GM21619 (cell line): ENCODE measurements around the gene FAM20C.

Source experiments
- ATAC-seq: cut with Tn5 transposase; IDR thresholded peaks from one replicate; pipeline ENCODE4 v1.9.1; 2021; ENCODE audit not compliant: unreplicated experiment

Gene FAM20C

DNA sequence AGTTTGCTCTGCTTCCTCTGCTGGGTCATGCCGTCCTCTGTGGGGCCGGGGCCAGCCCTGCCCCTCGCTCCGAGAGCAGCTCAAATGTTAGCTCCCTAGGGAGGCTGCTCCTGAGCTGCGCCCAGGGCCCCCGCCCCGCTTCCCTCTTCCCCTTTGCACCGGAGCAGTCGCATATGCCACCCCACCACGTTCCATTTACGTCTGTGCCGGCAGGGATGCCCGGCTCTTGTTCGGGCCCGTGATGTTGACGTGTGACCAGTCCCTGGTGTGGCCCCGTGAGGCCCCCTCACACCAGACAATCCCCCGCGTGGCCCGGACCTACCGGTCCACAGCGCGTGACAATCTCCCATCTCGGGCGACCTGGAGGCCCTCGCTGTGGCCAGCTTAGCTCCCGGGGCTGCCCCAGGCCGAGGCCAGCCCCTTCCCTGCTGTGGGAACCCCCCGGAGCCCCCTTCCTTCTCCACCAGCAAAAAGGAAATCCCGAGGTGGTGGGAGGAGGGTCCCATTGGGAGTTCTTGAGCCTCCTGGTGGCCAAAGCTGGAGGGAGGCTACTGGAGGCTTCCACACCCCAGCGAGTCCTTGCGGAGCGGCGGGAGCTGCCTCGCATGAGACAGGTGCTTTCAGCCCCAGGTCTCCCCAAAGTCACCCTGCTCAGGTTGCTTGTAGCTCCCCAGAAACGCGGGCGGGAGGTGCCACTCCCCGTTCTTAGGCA is 15.2 kb downstream of the FAM20C start:
- ATAC-seq = no peak

DNA sequence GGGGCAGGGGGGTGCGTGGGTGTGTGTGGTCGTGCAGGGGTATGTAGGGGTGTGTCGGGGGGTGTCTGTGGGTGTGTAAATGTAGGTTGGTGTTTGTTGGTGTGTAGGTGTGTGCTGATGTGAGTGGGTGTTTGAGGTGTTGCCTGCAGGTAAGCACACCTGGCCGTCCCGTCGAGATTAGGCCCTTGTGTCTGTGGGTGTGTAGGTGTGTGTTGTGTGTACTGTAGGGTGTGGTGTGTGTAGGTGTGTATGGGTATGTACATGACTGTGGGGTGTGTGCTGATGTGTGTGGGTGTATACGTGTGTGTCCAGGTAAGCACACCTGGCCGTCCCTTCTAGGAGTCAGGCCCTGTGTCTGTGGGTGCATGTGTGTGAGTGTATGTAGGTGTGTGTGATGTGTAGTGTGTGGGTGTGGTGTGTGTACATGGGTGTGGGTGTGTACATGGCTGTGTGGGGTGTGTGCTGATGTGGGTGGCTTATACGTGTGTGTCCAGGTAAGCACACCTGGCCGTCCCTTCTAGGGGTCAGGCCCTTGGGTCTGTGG is 15.8 kb downstream of the FAM20C start:
- no peak for ATAC-seq

DNA sequence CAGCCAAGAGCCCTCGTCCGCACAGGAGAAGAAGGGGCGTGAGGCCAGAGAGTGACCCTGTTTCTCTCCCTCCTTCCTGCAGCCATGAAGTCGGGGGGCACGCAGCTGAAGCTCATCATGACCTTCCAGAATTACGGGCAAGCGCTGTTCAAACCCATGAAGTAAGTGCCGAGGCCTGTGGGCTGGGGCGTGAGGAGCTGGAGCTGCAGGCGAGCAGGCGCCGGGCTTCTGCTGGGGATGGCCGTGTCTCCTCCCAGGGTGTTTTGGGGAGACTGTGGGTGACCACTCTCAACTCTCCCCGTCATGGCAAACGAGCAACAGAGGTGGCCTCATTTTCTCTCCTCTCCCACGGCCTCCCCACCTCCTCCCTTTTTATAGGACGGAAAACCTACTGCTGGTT is 16.4 kb downstream of the FAM20C start:
- ATAC-seq = no peak

DNA sequence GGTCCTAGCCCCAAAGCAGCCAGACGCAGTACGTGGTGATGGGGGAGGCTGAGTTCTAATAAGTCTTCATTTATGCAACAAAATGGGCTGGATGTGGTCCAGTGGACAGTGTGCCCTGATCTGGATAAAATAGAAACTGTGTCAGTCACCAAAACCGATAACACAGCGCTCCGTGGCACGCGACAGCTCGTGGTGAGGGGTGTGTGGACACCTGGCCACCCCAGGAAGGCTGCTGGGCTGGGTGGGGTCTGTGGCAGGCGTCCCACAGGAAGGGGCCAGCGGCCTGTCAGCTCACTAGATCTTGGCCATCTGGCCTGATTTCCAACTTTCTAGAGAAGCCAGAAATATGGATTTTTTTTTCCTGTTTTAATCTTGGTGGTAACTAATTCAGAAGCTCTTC is 17.0 kb downstream of the FAM20C start:
- ATAC-seq = no peak

DNA sequence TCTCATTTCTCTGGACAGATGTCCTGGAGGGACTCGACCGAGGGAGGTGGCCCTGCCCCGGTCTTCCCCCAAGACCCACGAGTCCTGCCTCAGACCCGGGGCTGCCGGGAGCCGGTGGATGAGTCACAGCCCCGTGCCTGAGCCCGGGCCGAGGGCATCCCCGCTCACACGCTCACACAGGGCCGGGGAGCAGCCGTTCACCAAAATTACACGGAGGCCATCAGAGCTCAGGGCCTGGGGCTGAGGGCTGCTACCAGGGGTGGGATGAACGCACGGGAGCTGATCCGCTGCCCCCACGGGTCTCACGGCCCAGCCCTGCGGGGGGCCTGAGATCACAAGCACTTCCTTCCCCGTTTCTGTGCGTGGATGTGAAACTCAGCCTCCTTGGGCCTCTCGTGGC is 17.5 kb downstream of the FAM20C start:
- ATAC-seq = no peak

DNA sequence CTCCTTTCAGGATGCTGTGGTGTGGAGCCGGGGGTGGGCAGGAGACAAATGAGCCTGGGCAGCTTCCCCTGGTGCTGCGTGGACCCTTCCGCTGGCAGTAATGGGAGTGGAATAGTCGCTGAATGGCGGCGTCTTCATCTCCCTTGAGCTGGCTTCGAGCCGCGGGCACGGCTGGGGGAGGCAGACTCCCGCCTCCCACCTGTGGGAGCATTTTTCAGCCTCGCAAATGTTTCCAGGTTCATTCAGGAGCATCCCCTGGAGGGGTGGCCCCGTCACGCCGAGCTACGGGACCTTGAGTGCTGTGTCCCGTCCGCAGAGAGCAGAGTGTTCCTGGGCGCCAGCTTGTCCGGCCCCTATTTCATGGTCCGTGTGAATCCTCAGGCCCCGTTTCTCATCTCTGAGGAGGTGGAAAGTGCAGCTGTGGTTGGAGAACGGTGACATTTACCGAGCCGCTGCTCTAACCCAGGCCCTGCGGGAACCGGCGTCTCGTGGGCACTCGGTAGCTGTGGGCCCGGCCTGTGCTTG is 18.1 kb downstream of the FAM20C start:
- no peak for ATAC-seq

DNA sequence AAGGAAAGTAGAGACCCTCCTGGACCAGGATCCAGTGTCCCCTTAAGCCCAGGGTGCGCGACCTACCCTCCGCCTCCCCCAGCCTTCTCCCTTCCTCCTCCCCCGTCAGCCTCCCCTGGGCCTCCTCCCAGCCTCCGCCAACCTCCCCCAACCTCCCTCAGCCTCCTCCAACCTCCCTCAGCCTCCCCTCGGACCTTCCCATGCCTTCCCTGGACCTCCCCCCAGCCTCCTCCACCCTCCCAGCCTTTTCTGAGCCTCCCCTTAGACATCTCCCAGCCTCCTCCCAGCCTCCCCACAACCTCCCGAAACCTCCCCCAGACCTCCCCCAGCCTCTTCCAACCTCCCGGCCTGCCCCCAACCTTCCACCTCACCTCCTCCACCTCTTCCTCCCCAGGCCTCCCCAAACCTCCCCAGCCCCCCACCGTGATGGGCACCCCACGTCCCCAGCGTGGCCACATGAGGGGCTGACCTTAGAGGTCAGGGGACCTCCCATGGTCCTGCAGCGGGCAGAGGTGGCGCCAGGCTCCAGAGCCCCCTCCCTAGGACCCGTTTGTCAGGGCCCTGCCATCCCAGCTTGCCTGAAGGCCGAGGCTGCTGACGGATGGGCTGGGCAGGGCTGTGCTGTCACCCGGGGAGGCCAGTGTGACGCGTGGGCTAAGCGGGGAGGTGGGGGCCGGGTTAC is 18.8 kb downstream of the FAM20C start:
- ATAC-seq = no peak

DNA sequence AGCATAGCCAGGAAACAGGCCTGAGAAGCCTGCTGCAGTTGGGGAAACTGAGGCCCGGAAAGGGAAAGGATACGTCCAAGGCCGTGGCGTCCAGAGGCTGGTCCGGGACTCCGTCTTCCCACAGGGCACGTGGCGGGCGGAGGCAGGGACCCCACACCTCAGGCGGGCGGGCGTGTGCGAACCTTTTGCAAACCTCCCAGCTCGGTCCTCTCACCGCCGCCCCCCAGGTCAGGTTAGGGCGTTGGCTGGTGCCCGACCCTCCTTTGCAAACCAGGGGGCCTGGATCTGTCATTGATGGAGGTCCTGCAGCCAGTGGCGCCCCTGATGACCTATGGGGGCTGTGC is 19.3 kb downstream of the FAM20C start:
- no peak for ATAC-seq

DNA sequence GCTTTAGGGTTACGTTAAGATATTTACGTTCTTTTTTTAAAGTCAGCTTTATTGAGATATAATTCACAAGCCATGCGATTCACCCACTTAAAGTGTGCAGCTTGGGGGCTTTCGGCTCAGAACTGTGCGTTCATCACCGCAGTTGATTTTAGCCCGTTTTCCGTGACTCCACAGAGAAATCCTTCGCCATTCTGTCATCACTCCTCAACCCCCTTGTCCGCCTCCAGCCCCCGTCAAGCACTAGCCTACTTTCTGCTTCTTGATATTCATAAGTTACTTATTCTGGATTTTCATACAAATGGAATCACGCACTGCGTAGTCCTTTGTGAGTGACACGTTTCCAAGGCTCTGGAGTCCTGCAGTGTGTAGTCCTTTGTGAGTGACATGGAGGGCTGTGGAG is 20.4 kb downstream of the FAM20C start:
- no peak for ATAC-seq

DNA sequence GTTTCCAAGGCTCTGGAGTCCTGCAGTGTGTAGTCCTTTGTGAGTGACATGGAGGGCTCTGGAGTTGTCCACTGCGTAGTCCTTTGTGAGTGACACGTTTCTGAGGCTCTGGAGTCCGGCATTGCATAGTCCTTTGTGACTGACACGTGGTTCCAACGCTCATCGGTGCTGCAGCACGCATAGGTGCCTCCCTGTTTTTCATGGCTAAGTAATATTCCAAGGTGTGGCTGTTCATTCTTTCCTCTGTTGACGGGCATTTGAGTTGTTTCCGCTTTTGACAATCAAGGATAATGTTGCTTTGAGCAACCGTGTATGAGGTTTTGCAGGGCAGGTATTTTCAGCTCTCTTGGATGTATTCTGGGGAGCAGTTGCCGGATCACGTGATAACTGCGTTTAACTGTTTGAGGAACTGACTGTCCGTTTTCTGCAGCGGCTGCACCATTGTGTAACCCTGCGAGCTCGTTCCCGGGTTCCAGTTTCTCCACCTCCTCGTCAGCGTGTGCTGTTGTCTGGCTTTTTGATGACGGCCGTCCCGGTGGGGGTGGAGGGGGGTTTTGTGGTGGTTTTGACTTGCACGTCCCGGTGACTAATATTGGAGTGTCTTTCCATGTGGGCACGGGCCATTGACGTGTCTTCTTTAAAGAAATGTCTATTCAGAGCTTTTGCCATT is 21.1 kb downstream of the FAM20C start:
- ATAC-seq = no peak

DNA sequence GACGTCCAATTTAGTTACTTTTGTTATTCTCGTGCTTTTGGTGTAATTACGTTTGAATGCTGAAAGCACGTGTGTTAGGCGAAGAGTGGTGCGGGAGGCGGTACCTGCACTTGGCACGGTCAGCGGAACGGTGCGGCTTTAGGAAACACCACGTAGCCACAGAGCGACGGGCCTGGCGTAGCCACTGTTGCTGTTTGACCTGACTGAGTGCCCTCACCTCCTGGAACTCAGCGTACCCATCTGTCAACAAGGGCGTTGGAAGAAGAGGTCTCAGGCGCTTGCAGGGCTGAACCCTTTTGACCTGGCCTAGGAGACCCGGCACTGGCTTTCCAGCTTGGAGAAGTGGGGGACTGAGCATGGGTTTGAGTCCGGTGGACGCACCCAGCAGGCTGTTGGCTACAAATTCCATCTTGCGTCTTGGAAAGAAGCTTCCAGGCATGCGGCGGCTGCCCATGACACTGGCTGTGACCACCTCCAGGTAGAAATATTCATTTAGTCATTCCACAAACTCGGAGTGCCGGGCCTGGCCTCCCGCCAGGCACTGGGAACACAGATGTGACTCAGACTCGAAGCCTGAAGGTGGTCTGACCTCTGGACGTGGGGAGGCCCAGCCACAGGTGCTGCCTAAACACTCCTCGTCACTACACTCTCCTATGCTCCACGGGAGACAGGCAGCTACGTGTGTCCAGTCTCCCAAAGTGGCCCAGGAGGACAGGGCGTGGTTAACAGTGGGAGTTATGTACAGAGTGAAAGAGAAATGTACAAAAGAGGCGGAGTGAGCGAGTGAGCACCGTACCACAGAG is 22.2 kb downstream of the FAM20C start:
- ATAC-seq = no peak

DNA sequence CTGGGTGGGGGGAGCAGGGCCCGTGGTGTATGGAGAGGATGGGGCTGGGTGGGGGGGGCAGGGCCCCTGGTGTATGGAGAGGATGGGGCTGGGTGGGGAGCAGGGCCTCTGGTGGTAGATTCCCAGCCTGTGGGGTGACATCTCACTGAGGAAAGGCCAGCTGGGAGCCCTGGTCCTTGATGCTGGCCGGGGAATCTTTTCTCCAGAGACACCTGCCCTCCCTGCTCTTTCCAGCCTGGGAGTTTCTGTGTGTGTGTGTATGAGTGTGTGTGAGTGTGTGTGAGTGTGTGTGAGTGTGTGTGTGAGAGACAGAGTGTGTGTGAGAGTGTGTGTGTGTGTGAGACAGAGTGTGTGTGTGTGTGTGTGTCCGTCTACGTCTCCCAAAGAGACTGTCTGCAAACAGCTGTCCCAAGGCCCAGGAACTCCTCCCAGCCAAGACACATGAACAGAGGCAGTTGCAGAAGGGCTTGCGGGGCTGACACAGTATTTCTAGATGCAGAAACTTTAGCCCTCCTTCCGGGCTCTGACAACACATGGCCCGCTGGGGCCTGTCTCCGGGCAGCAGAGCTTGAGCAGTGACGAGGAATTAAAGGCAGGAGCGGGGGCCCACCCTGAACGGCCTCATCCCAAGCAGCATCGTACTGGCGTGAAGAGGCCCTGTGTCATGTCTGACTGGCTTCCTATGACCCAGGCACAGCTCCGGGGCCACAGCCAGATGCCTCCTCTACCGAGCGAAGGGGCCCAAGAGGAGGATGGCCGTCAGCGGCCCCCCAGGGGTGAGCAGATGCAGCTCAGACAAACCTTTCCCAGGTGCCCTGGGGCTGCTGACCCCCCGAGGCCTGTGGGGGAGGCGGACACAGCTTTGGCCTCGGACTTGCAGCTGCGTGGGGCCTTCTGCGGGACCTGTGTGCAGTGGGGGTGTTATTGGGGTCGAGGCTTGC is 24.3 kb downstream of the FAM20C start:
- no peak for ATAC-seq

DNA sequence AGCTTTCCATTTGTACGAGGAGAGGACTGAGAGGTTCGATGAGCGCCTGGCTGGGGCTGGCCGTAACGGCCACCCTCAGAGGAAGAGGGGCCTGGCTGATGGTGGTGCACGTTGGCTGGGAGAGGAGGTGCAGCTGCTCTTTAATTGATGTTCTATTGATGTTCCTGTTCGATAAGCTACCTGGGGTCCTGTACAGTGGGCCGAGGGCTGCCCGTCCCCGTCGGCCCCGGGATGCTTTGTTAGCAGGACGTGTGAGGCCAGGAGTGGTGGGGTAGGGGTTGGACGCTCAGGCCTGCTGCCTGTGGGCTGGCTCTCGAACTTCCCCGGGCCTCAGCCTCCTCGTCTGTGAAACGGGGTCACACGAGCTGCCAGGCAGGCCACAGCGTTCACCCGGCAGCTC is 25.4 kb downstream of the FAM20C start:
- ATAC-seq = no peak

DNA sequence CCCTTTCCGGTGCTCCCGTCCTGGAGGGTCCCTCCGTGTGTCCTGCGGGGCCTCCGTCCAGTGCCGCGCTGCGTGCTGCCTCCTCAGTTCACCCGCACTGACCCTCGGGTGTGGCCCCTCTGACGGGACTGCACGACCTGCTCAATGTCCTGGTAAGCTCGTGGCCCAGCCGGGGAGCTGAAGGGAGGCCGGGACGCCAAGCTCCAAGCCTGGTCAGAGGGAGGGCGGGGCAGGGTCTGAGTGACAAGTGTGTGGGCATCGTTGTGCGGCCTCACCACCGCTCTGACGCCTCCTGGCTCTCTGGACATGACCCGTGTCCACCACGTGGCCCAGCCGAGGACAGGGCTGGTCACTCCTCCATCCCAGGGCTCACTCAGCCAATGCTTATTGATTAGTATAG is 25.9 kb downstream of the FAM20C start:
- ATAC-seq = no peak

DNA sequence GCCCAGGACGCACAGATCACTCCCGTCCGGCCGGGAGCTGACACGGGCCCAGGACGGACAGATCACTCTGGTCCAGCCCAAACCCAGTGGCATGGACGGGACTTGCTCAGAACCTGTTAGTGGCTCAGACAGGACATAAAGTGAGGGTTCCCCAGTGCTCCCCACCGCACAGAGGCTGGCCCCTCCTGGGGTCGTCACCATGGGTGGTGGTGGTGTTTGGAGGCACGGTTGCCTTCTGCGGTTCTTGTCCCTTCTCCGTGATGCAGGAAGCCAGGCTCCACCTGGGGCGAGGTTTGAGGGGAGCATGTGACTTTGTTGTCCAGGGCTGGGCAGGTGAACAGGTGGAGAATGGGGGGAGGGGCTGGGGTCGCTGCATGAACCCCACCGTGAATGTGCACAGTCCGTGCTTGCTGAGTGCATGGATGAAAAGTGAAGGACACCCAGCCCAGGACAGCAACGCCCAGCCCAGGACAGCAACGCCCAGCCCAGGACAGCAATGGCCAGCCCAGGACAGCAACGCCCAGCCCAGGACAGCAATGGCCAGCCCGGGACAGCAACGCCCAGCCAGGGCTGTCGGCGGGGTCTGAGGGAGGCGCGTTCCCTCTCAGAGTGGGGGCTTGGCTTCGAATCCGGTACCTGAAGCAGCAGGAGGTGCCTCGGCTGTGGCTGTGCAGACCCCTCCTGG is 26.7 kb downstream of the FAM20C start:
- ATAC-seq = no peak

DNA sequence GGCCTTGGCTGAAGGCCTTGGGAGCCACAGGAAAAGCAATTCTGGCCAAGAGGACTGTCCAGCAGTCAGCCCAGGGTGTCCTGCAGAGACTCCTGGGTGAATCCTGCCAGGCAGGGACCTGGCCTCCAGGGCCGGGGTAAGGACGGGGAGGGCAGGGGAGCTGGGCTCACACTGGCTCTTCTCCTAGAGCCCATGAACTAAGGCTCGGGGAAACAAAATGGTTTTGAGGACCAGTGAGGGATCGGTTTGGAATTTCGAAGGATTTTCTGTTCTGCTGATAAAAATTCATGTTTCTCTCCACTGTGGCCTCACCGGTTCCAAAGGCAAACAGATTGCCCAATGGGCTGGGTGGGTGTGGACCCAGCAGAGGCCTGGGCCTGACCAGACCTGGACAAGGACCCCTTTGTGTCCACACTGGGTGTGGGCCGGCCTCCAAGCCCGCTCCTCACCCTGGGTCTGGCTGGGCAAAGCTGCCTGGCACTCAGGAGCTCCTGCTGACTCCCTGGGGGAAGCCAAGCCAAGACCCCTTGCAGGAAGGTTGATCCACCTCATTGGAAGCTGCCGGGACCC is 27.3 kb downstream of the FAM20C start:
- no peak for ATAC-seq

DNA sequence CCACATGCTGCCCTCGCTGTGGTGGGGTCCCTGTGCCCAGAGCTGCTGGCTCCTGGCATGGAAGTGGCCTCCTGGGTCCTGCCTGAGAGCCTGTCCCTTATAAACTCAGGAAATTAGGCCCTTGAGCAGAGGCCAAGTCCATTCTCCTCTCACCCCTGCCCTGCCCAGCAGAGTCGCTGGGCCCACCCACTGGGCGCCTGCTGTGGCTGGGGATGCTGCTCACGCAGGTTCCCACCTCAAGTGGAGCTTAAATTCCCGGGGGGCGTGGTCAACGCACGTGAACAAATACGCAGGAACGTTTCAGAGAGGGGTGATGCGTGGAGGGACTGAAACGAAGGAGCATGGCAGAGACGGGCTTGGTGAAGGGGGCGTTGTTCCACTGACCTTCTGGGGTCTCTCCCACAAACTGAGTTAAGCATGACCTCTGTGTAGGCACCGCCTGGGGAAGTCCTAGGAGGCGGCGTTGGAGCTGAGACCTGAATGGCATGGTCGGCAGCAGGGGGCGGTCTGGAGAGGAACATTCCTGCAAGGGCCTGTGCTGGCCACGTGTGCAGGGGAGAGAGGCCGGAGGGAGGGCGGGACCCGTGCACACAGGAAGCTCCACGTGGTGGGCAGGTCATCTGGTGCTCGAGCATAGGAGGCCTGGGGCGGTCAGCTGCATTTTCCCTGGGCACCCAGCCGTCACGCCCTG is 27.9 kb downstream of the FAM20C start:
- ATAC-seq = no peak

DNA sequence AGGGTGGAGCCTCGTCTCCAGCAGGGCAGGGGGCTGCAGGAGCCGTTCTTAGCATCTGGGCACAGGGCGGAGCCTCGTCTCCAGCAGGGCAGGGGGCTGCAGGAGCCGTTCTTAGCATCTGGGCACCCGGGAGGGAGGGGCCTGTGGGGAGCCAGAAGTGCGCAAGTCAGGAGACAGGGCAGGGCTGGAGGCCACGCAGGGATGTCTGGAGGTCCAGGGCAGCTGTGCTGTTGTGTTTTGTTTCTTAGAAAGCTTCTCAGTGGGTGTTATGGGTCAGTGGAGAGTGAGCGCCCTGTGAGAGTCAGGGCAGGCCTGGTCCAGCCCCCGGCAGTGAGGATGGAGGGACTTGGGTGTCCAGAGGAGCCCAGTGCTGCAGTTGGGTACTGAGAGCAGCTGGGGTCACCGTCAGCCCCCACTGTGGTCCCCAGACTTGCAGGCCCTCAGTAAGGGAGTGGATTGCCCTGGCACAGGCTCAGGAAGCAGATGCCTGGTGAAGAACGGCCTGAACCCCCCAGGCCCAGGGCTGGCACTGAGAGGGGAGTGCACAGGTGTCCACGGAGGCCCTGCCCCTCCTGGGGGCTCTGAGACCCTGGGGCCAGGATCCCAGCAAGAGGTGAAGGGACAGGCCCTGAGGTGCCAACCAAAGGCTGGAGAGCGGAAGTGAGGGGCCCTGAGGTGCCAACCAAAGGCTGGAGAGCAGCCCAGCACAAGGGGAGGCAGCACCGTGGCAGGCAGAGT is 29.8 kb downstream of the FAM20C start:
- ATAC-seq = no peak
